HG03097 (cell line): ENCODE measurements around the gene MCRIP1.
A peak's percentile ranks its signal among the peaks of the same experiment; 100 is the strongest.
"Not testable (repeated sequence)": the region's sequence is repeated elsewhere in the genome, so short reads cannot be mapped to it uniquely, and the experiment has no call there.

ENCODE experiments used
- ATAC-seq: cut with Tn5 transposase; IDR thresholded peaks from one replicate; pipeline ENCODE4 v1.9.1; 2021; ENCODE audit not compliant: unreplicated experiment, low FRiP score

Gene MCRIP1

GRCh38 chr17:81842725-81843504 is 9.8 kb upstream of the MCRIP1 start:
- ATAC-seq, result no peak

DNA sequence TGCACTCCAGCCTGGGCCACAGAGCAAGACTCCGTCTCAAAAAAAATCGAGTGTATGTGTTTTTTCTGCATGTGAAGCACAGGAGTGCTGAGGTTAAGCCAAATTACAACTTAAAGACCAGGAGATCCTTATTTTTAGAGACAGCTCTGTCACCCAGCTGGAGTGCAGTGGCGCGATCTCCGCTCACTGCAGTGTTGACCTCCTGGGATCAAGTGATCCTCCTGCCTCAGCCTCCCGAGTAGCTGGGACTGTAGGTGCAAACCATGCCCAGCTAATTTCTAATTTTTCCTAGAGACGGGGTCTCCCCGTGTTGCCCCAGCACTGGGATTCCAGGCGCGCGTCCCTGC is 9.3 kb upstream of the MCRIP1 start:
- no peak for ATAC-seq

DNA sequence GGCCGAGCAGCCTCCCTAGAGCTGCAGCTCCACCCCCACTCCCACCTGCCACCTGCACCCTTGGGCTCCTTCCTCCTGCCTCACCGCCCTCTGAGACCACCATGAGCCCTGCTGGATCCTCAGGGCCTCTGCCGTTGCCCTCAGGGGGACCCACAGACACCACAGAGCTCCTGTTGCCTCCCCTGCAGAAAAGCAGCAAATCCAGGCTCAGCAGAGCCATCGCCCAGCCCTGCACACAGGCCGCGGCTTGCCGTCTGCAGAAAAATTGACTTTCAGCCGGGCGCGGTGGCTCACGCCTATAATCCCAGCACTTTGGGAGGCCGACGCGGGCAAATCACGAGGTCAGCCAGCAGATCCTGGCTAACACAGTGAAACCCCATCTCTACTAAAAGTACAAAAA is 8.8 kb upstream of the MCRIP1 start:
- ATAC-seq, result no peak

- no peak for ATAC-seq
These were observed 8.0 kb upstream of the MCRIP1 start for GRCh38 chr17:81840826-81841778.

- ATAC-seq, result not testable (repeated sequence)
These were observed 7.0 kb upstream of the MCRIP1 start for GRCh38 chr17:81840059-81840458.

- no peak for ATAC-seq
These were observed 6.2 kb upstream of the MCRIP1 start for GRCh38 chr17:81839301-81839700.

- no peak for ATAC-seq
These were observed 5.7 kb upstream of the MCRIP1 start for GRCh38 chr17:81838753-81839255.

DNA sequence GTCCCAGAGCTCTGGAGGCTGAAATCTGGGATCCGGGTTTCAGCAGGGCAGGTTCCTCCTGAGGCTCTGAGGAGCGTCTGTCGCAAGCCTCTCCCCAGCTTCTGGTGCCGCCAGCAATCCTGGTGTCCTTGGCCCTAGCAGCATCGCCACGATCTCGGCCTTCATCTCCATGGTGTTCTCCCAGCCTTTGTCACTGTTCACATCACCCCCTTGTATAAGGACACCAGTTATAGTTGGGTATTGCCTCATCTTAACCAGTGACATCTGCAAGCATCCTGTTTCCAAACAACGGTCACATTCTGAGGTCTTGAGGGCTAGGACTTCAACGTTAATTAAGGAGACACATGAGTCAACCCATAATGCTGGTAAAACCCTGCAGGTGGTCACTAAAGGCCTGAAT is 4.5 kb upstream of the MCRIP1 start:
- ATAC-seq, result no peak

DNA sequence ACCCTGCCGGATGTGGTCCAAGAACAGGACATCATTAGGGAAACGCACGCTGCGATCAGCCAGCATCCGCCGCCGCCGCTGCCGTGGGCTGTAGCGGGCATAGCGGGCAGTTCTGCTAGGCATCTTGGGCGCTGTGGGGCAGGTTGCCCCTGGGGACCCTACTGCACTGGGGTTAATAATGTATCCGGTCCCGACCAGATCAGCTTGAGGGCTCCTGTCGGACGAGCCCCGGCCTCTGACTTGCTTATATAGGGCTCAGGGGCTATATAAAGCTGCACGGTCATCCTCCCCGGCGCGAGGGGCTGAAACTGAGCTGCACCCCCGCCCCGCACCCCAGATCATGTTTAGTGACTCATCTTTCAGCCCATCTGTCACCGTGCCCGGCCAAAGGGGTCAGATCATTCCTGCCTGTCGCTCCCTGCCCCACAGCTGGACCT is 1.8 kb upstream of the MCRIP1 start, which contains the start of gene PPP1R27:
Gene PPP1R27, minus strand, starts transcription at position 220 of the 437 bp plus-strand sequence. Its CDS starts 97 bp downstream, at position 123.
- no peak for ATAC-seq

DNA sequence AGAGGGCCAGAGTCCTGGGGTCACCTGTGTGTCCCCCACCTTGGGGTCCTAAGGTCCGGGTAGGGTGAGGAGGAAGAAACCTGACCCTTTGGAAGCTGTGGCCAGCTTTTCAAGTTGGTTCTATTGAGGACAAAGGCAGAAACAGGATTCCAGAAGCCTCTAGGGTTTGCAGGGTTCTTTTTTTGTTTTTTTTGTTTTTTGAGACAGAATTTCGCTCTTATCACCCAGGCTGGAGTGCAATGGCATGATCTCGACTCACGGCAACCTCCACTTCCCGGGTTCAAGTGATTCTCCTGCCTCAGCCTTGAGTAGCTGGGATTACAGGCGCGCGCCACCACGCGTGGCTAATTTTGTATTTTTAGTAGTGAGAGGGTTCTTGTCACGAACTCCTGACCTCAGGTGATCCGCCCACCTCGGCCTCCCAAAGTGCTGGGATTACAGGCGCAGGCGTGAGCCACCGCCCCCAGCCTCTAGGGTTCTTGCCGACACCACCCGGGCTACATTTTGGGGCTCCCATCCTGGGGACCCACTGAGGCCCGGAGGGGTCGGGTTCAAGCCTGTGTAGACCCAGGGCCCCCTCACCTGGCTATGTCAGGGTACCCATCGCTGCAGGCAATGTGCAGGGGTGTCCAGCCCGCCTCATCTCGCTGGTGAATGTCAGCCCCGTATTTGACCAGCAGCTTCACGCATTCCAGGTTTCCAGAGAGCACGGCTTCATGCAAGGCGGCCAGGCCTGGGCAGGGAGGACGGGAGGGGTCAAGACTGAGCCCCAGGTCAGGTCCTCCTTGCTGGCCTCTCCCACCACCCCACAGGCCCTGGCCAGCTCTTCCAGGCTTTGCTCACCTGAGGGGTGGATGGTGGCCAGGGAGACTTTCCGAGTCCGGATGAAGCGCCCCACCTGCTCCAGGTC is 1.1 kb upstream of the MCRIP1 start:
- ATAC-seq, result peak; percentile 1

- ATAC-seq, result peak; percentile 60
These were observed 407 bp downstream of the MCRIP1 start for GRCh38 chr17:81832608-81833159.

DNA sequence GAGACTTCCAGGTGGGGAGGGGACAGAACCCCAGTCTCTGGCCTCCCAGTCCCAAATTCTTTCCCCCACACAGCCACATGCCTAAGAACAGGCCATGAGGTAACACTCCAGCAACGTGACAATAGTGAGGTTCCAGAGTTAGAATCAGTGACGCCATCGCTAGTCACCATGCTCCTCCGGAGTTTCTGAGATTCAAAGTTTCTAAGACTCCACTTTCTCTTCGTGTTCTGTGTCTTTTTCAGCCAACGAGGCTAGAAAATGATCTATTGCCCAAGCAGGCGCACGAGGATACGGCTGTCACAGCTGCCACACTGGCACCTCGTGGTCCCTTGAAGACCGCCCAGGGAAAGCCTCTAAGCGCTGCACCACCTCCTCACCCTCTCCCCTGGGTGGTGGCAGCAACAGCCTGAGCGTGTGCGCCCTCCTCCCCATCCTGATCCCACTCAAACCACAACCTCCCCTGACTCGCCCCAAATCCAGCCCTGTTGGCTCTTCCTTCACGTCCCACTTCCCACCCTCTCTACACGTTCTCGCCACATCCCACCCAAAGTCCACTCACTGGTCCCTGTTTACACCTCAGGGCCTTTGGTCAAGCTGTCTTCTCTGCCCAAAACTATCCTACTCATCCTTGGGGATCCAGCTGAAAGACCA is 1.0 kb downstream of the MCRIP1 start:
- ATAC-seq, result peak; percentile 19

- no peak for ATAC-seq
These were observed 1.5 kb downstream of the MCRIP1 start for GRCh38 chr17:81831563-81831956.

DNA sequence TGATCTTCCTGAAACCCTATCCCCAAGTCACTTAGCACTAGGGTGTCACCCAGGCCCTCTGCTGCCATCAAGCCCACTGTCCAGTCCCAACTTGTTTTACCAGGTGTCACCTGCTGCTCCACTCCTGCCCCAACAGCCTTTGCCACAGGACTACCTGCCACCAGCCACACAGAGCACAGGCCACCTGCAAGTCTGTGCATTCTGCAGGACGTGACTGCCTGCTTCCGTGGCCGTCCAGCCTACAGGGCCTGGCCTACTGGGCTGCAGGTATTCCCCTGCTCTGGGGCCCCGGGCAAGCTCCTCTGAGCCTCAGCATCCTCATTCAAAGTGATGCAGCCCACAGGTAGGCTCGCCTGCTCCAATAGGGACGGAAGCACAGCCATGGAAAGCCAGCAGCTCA is 3.2 kb downstream of the MCRIP1 start:
- ATAC-seq, result no peak

GRCh38 chr17:81828656-81829055 is 4.4 kb downstream of the MCRIP1 start:
- ATAC-seq, result no peak

DNA sequence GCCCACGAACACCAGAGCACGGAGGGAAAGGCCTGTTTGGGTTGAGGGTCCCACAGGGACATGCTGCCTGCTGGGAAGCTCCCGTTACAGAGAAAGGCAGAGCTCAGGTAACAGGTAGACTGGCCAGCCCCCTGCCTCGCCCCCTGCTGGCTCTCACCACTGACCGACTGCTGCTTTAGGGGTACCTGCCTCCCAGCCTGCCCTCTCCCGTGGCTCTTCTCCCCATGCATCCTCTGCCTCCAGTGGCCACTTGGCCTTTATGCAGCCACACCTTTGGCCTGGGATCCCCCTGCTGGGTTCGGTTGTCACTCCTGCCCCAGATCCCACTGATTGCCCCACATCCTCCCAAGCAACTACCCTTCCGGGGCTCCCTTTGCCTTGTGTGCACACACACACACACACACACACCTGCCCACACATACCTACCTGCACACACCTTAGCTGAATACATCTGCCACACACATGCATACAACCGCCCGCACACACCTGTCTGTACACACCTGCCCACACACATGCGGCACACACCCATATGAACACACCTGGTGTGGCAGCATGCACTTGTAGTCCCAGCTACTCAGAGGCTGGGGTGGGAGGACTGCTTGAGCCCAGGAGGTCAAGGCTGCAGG is 7.1 kb downstream of the MCRIP1 start:
- no peak for ATAC-seq

DNA sequence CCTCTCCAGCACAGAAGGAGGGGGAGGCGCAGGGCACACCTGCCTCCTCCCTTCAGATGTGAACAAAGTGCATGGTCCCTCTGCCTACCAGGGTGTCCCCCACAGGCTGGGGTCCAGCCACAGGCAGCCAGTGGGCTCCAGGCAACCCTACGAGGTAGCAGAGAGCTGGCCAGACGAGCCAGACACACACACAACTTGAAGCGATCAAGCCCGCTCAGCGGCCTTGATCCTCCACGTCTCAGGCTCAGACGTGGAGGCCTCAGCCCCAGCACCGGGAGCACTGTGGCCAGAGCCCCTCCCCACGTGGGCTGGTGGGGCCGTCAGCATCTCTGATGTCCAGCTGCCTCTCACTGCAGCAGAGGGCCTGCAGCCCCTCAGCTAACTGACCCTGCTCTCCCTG is 8.5 kb downstream of the MCRIP1 start:
- ATAC-seq, result no peak

- no peak for ATAC-seq
These were observed 9.1 kb downstream of the MCRIP1 start for GRCh38 chr17:81823820-81824550.
